HG03439 (cell line): Measurements from ENCODE around the gene KLHDC7A.

Experiments used
- ATAC-seq: cut with Tn5 transposase; IDR thresholded peaks from one replicate; pipeline ENCODE4 v1.9.1; 2021; ENCODE audit warnings: mild to moderate bottlenecking, moderate library complexity; ENCODE audit not compliant: unreplicated experiment

The KLHDC7A gene

DNA sequence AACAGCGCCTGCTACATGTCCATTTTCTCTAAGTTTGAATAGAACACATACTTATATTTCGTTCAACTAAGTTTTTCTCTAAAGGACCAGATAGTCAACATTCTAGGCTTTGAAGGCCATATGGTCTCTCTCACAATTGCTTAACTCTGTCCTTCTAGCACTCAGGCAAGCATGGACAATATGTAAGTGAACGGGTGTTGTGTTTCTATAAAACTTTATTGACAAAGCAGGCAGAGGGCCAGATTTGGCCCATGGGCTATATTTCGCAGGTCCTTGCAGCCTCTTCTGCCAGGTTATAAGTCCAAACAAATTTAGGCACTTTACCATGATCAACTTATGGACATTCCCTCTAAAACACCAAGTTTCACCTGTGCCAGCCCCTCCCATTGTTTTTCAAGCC is 21.1 kb downstream of the KLHDC7A start:
- no peak for ATAC-seq

DNA sequence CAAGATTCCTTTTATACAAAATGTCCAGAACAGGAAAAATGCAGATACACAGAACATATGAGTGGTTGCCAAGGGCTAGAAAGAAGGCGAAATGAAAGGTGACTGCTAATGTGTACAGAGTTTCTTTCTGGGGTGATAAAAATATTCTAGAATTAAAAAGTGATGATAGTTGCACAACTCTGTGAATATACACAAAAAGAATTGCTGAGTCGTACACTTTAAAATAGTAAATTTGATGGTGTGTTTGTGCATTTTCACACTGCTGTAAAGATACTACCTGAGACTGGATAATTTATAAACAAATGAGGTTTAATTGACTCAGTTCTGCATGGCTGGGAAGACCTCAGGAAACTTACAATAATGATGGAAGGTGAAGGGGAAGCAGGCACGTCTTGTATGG is 23.9 kb downstream of the KLHDC7A start:
- ATAC-seq, result no peak

DNA sequence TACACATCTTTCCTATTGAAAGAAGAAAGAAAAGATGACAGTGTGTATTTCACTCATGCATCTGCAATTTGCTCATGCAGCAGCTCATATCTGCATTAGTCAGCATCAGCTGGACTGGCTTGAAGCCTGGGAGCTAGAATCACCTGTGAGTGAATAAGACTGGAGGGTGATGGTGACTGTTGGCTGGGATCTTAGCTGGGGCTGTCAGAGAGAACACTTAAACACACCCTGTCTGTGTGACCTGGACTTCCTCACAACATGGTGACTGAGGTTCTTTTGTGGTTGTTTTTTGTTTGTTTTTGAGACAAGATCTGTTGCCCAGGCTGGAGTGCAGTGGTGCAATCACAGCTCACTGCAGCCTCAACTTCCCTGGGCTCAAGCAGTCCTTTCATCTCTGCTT is 24.9 kb downstream of the KLHDC7A start:
- ATAC-seq, result no peak

DNA sequence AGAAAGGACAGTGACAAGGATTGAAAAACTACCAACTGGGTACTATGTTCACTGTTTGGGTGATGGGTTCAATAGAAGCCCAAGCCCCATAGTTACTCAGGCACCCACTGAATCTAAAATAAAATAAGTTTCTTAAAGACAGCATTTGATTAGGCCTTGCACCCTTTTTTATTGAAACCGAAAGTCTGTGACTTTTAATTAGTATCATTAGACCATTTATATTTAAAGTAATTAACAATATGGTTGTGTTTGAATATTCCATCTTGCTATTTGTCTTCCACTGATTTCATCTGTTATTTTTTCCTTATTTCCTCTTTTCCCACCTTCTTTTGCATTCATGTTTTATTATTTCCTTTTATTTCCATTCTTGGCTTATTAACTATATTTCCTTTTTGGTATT is 27.4 kb downstream of the KLHDC7A start:
- no peak for ATAC-seq

DNA sequence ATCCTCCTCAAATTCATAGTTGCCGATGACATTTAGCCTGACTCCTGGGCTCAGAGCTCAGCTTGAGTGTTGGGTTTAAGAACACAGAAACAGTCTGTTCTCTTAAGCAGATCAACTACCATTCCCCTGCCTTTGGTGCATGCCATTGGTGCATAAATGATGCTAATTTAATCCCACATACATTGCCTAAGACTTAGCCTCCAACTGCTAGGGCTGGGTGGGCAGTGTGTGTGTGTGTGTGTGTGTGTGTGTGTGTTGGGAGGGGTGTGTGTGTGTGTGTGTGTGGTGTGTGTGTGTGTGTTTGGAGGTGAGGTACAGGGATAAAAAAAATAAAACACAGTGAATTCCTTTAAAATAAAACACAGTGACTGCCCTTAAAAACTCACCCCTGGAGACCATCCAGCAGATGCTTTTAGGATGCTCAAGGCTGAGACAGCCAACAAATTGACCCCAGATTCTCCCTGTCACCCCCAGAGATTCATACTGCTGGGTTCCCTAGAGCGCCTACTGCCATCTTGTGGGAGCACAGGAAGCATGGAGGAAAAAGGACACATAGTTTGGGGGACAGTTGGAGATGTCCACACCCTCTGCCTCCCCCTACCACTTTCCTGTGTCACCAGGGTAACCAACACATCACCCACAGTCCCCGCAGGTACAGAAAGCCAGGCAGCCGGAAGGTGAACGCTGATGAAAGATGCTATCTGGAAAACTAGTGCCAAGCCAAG is 30.6 kb downstream of the KLHDC7A start:
- no peak for ATAC-seq

DNA sequence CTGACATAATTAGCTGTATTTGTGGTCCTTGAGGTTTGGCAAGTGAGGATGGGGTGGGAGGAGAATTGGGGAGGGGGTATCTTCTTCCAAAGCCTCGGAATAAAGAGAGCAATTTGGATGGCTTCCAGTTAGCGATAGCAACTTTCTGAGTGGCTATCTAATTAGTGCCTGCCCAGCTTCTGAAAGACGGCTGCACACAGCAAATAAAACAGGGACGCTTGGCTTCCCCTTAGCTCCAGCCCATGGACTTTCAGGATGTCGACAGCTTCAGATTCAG is 31.1 kb downstream of the KLHDC7A start:
- no peak for ATAC-seq

DNA sequence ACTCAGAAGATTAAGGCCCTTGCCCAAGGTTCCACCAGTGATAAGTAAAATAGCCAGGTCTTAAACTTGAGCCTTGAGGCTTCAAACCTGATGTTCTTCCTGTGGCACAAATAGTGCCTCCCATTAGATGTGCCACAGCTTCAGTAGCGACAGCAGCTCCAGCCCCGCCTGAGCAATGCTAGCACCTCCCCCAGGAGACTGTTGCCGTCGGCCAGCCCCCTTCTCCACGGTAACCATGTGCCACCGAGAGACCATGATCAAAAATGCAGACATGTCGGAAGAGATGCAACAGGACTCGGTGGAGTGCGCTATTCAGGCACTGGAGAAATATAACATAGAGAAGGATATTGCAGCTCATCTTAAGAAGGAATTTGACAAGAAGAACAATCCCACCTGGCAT is 32.2 kb downstream of the KLHDC7A start:
- ATAC-seq, result no peak

DNA sequence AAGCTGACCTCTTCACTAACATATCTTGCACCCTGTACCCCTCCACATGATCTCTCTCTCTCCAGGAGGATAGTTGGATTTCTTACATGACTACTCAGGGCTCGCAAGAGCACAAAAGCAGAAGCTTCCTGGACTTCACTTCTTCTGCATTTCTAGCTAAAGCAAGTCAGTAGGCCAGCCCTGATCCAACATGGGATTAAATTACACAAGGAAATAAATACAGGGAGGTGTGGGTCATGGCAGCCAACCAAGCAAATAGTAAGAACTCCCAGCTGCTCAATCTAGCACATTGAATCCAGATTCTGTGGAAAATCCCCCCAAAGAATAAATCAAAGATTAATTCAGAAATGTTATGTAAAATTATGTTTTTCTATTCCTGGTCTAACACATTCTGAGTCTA is 33.3 kb downstream of the KLHDC7A start:
- no peak for ATAC-seq

DNA sequence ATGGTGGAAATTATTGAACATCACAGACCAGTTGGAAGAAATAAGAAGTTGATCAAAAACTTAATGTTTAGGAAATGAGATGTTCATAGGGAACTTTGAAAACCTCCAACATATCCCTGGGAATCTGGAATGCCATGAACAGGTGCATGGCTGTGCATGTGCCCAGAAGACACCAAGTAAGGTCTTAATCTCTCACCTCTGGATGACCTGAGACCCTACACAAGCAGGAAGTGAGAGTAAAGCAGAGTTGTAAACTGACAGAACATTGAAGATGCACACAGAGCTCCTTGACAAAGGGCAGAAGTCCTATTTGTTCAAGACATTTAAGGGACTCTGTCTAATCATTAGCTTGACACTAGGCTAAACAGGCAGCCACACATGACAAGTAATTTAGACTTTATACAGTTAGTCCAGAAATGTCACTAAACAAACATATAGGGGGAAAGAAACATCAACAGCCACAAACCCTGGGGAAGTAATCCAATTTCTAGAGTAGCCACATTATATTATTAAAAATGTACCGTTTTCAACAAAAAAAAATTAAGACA is 34.5 kb downstream of the KLHDC7A start:
- no peak for ATAC-seq

DNA sequence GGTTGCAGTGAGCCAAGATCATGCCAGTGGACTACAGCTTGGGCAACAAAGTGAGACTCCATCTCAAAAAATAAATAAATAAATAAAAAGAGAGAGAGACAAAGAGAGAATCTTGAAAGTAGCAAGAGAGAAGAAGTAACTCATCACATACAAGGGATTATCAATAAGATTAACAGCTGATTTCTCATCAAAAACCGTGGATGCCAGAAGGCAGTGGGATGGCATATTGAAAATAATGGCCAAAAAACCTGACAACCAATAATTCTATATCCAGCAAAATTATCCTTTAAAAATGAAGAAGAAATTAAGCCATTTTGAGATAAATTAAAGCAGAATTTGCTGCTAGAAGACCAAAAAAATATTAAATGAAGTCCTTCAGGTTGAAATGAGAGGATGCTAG is 35.7 kb downstream of the KLHDC7A start:
- ATAC-seq, result no peak

DNA sequence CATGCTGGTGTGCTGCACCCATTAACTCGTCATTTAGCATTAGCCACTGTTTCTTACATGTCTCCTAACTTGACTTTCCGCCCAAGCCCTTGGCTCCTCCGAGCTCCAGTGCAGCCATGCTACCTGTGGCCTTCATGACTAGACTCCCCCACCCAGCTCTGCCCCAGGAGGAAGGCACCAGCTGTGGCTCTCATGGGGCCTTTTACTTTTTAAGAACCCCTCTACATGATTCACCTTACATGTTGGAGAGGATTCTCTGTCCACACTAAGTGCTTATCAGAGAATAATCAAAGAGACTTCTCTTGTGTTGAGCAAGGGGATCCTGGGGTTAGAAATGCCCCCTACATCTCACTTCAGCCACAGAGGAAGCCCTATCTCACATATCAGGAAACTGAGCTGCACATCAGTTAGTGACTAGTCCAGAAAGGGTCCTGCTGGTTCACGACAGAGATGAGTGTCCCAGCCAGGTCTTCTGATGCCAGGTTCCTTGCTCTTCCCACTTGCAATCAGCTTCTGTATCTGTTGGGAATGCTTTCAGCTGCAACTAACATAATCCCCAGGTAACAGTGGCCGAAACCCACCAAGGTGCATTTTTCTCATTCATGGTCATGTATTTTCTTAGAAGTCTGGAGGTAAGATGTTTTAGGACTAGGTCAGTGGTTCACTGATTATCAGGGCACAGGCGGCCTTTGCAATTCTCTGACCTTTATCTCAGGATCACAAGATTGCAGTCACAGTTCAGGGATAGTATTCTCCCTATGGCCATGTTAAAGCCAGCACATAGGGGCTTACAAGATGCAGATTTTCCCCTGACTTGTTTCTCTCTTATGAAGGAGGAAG is 45.9 kb downstream of the KLHDC7A start:
- no peak for ATAC-seq

DNA sequence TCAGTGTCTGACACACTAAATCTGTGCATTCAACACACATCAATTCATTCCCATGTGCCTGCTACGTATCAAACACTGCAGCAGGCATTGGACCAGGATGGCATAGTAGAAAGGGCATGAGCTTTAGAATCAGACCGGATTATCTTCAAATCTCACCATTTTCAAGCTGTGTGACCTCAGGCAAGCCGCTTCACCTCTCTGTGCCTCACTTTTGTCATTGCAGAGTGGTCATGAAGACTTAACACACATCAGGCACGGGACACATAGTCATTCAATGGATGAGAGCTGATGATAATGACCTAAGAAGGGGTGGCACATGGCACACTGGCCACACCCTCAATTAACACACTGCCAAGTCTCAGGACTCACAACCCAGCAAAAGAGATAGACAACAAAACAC is 46.8 kb downstream of the KLHDC7A start:
- ATAC-seq, result no peak

DNA sequence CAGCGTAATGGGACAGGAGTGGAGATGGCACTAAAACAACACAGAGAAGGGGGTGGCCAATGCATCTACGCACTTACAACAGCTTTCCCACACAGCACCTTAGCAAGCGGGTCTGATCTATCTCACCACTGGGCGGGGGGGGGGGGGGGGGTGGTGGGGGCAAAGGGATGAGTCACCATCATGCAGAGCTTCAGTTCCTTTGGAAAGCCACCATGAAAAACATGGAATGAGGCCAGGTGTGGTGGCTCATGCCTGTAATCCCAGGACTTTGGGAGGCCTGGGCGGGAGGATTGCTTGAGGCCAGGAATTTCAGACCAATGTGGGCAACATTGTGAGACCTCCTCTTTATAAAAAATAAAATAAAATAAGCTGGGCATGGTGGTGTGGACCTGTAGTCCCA is 47.2 kb downstream of the KLHDC7A start:
- no peak for ATAC-seq

DNA sequence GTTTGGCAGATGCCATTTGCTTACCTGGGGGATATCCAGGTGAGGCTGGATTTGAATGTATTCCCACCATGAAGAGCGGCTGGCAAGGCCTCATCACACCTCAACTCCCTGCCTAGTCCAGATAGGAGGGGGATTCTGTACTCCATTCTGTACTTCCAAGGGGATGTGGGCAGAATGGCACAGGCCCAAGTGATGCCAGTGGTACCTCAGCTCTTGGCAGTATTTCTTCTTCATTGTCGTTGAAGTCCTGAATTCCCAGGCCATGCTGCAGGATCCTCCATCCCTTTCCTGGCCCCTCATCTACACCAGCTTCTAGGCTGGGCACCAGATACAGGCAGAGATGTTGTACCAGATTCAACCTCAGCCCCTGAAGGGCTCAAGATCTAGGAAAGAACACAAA is 47.9 kb downstream of the KLHDC7A start:
- ATAC-seq, result no peak

DNA sequence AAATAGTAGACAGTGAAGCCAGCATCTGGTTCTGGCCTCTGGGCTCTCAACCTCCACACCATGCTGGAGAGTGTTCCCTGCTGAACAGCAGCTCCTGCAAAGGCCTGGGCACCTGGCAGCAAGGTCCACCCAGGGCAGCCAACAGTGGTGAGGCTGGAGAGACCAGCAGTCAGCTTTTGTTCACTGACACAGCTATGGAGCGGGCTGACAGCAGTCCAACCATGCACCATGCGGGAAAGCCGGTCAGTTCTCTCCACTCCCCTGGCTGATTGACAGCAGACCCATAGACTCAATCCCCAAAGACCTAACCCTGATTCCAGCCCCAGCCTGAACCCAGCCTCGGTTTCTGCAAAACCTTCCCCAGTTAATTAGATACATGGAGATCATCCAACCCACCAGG is 49.0 kb downstream of the KLHDC7A start:
- ATAC-seq, result no peak

DNA sequence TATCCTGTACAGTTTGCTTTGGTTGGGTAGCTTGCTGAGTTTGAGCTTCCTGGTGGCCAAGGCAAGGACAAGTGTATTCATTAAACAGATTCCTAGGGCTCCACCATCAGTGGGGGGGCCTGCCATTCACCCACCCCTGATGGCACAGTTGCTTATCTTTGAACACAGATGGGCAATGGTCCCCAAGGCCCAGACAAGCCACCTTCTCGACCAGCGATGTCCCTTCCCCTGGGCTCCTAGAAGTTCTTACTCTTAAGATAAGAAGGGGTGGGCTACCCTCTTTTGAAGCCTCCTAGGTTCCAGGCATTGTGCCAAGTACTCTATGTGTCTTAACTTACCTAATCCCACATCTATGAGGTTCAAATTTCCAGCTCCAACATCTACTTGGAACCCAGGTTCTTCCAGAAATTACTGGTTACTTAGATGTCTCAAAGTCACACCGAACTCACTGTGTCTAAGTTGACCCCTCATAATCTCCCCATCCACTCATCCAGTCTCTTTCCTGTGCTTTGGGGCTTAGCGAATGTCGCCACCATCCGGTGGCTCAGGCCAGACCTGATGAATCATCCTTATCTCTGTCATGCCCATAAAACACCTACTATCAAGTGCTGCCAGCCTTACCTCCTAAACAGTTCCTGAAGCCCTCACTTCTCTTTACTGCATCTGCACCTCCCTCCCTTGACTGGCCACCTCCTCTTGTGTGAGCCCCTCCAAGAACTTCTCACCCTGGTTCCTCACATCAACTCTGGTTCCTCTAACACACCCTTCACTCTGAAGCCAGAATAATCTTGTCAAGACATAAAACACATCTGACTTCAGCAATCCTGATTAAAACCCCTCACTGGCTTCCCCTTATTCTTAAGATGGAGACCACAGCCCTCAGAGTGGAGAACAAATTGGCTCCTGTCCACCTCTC is 50.1 kb downstream of the KLHDC7A start:
- no peak for ATAC-seq

DNA sequence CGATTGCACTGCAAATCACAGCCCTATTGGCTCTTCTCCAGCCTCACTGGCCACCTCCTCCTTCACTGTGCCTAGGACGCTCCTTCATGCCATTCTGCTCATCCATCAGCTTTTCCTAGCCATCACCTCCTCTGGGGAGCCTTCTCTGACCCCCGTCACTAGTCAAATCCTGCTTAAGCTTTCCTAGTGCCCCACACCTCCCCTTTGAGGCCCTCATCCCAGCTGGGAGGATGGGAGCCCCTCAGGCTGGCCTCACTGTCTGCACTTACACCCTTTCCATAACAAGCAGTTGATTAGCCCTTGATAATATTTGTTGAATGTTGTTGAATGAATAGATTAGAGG is 50.7 kb downstream of the KLHDC7A start:
- no peak for ATAC-seq

DNA sequence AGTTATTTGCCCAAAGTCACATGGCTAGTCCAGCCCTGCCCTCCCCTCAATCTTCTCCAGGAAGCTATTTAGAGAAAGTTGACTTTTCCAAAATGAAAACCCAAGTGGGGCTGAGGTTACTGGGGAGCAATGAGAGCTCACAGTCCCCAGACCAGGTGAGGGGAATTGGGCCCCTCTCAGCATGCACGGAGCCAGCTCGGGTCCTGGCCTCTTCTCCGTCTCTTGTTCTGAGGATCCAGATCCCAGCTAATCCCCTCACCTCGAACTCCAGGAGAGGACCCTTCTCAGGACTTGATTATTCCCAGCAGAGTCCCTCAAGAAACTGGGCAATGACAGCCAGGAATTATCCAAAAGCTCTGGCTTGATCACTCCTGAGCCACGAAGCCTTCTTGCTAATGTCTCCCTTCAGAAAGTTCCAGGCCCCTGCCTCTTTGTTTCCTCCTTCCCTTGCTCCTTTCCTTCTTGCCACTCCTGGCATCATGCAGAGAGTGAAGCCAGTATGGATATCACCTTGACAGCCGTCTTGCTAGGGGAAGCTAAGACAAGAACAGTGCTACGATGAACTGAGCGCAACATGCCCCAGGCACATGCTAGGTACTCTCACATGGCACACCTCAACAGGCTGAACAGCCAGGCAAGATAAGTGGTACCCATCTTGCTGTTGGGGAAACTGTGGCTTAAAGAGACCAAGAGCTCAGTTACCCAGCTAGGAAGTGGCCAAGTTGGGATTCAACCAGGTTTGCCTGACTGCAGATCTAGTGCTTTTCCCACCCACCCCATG is 51.9 kb downstream of the KLHDC7A start:
- no peak for ATAC-seq

DNA sequence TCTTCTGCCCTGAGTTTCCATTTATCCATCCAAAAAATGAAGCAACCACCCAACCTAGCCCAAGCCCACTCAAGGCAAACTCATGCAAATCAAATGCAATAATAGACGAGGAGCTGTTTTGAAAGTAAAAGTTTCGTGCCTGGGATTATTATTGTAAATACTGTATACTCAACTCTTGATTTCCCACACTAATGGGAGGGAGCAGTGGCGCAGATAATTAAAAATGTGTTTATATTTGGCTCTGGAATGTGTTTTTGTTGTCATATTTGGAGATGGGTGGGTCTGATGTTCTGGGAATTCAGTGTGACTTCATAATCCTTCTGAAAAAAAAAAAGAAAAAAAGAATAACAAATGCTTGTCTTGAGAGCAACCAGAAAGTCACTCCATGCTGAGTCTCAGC is 52.5 kb downstream of the KLHDC7A start:
- ATAC-seq, result no peak

DNA sequence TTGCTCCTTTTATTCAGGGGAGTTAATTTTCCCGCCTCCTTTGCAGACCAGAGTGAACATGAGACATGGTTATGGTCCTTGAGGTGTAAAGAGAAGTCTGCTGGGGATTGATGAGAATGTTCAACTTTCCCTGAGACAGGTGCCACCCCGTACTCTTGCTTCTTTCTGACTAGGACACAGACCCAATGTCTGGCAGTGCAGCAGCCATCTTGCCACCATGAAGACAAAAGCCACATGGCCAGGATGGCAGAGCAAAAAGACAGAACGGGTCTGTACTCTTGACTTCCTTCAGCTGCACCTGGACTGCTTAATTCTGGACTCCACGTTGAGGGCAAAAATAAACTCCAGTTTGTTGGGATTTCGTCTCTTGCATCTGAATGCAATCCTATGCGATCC is 54.1 kb downstream of the KLHDC7A start:
- no peak for ATAC-seq
